ENCODE measurements around the gene ALG14. TPM values are rescaled to one million over a fixed set of nuclear protein-coding genes. Genes with fewer than 3 reads are reported as not detected.

Gene ALG14
- total RNA-seq, 1 experiment from 2014 or later, result 5.7 TPM

GRCh38 chr1:95113684-95114083 is 40.9 kb upstream of the ALG14 start:
- ATAC-seq (no peak), DNase-seq (ENCODE audit: low read depth, low spot score) (no peak)
- Histone ChIP-seq H3K27me3 (ENCODE audit: insufficient read depth, low read length) (no peaks in the 10 kb centered on the region), H3K4me2 (ENCODE audit: low read length) (no peak overlapping the region), H3K9ac (ENCODE audit: low read length) (no peak overlapping the region), H3K9me2 (ENCODE audit: insufficient read depth) (no peaks in the 10 kb centered on the region), H3K4me3 (replicated peaks in 1 of 2; ENCODE audit: low read depth in 1 of 2, low read length in 2 of 2) (no peak overlapping the region), H3K27ac (ENCODE audit: low read depth, low read length) (no peak overlapping the region), H3K4me1 (ENCODE audit: control insufficient read depth in 1 of 2, insufficient read depth in 2 of 2, low read length in 2 of 2) (peaks cover 7 to 16% of the 10 kb centered on the region in 2 experiments; a peak in 3 of 4 replicates), H3K36me3 (ENCODE audit: control insufficient read depth in 1 of 2, insufficient read depth in 2 of 2, low read length in 2 of 2) (no peaks in the 10 kb centered on the region), H2AFZ (ENCODE audit: low read depth, low read length, poor library complexity, severe bottlenecking) (no peak overlapping the region), H3K9me3 (ENCODE audit: control insufficient read depth in 1 of 2, insufficient read depth in 1 of 2, low read depth in 1 of 2, low read length in 2 of 2) (no peaks in the 10 kb centered on the region), H3K79me2 (ENCODE audit: insufficient read depth, low read length) (peaks cover 2% of the 10 kb centered on the region; the same call in 1 of the 2 replicates), H4K20me1 (ENCODE audit: insufficient read depth) (no peaks in the 10 kb centered on the region)
- POLR2A ChIA-PET, result no interaction called here
- CTCF ChIA-PET, result no interaction called here
- RAD21 ChIA-PET (ENCODE audit: low non-redundant PET in 1 of 2, low total read pairs in 2 of 2, uncharacterized antibody in 2 of 2, unreplicated experiment in 2 of 2), result no interaction called here
- no peak for TF ChIP-seq CTCF (IDR thresholded peaks at IDR 0.05 in 2 of 3, conservative IDR thresholded peaks at IDR 0.05 in 1 of 3; ENCODE audit: borderline replicate concordance in 1 of 3, insufficient read depth in 1 of 3, low read depth in 2 of 3, low read length in 2 of 3)
- no TSS peak for BruUV-seq (replicated peaks)
- intact Hi-C loops (cut with micrococcal nuclease), result no loop called here

GRCh38 chr1:95111014-95111413 is 38.3 kb upstream of the ALG14 start:
- CTCF ChIA-PET, result no interaction called here
- RAD21 ChIA-PET (ENCODE audit: low non-redundant PET in 1 of 2, low total read pairs in 2 of 2, uncharacterized antibody in 2 of 2, unreplicated experiment in 2 of 2), result no interaction called here
- H3K36me3 ChIP-seq (ENCODE audit: control insufficient read depth in 1 of 2, insufficient read depth in 2 of 2, low read length in 2 of 2), result no peaks in the 10 kb centered on the region
- H3K9me2 ChIP-seq (ENCODE audit: insufficient read depth), result no peaks in the 10 kb centered on the region
- DNase-seq (ENCODE audit: low read depth, low spot score), result no peak
- POLR2A ChIA-PET, result no interaction called here
- no peaks in the 10 kb centered on the region for H3K4me1 ChIP-seq (ENCODE audit: control insufficient read depth in 1 of 2, insufficient read depth in 2 of 2, low read length in 2 of 2)
- no peak overlapping the region for H2AFZ ChIP-seq (ENCODE audit: low read depth, low read length, poor library complexity, severe bottlenecking)
- no peak for ATAC-seq
- H3K79me2 ChIP-seq (ENCODE audit: insufficient read depth, low read length), result no peaks in the 10 kb centered on the region
- H3K27ac ChIP-seq (ENCODE audit: low read depth, low read length), result no peak overlapping the region
- H4K20me1 ChIP-seq (ENCODE audit: insufficient read depth), result no peaks in the 10 kb centered on the region
- no TSS peak for BruUV-seq (replicated peaks)
- intact Hi-C loops (cut with micrococcal nuclease), result no loop called here
- no peaks in the 10 kb centered on the region for H3K9me3 ChIP-seq (ENCODE audit: control insufficient read depth in 1 of 2, insufficient read depth in 1 of 2, low read depth in 1 of 2, low read length in 2 of 2)
- H3K4me3 ChIP-seq (replicated peaks in 1 of 2; ENCODE audit: low read depth in 1 of 2, low read length in 2 of 2), result no peak overlapping the region
- no peaks in the 10 kb centered on the region for H3K27me3 ChIP-seq (ENCODE audit: insufficient read depth, low read length)
- no peak overlapping the region for H3K9ac ChIP-seq (ENCODE audit: low read length)
- H3K4me2 ChIP-seq (ENCODE audit: low read length), result no peak overlapping the region
- TF ChIP-seq CTCF (IDR thresholded peaks at IDR 0.05 in 2 of 3, conservative IDR thresholded peaks at IDR 0.05 in 1 of 3; ENCODE audit: borderline replicate concordance in 1 of 3, insufficient read depth in 1 of 3, low read depth in 2 of 3, low read length in 2 of 3), result no peak
- no peak for TF ChIP-seq ZFX (IDR thresholded peaks at IDR 0.05)
- TF ChIP-seq MAX (IDR thresholded peaks at IDR 0.05), result no peak
- TF ChIP-seq ZNF274 (IDR thresholded peaks at IDR 0.05; ENCODE audit: low read depth, low read length), result no peak
- no peak for TF ChIP-seq EZH2phosphoT487 (IDR thresholded peaks at IDR 0.05; ENCODE audit: borderline replicate concordance)
- no peak for TF ChIP-seq FOSL1 (IDR thresholded peaks at IDR 0.05; ENCODE audit: low read depth)
- TF ChIP-seq EGR1 (IDR thresholded peaks at IDR 0.05; ENCODE audit: low read depth), result no peak
- no peak for TF ChIP-seq ATF3 (IDR thresholded peaks at IDR 0.05)
- TF ChIP-seq CBX3 (IDR thresholded peaks at IDR 0.05; ENCODE audit: low read depth), result no peak
- TF ChIP-seq POLR2AphosphoS5 (IDR thresholded peaks at IDR 0.05; ENCODE audit: low read depth, low read length), result no peak
- no peak for TF ChIP-seq SP1 (IDR thresholded peaks at IDR 0.05; ENCODE audit: low read depth)
- TF ChIP-seq SIN3A (IDR thresholded peaks at IDR 0.05; ENCODE audit: low read depth), result no peak
- no peak for TF ChIP-seq YY1 (IDR thresholded peaks at IDR 0.05; ENCODE audit: extremely low read depth, insufficient replicate concordance, low read depth, low read length)
- no peak for TF ChIP-seq ZBTB33 (IDR thresholded peaks at IDR 0.05; ENCODE audit: extremely low read depth, insufficient replicate concordance, low read length)

Measured in HCT116 (cell line).